DMS153 (cell line): ENCODE data around the gene FYB2.
"Not testable (repeated sequence)": the region's sequence is repeated elsewhere in the genome, so short reads cannot be mapped to it uniquely, and the experiment has no call there.

Source experiments
- DNase-seq: peaks from one replicate; lab custom pipeline; 2025; lab: John Stamatoyannopoulos, UW

The FYB2 gene

GRCh38 chr1:56795870-56796269 lies 23.3 kb downstream of the FYB2 start:
- no peak for DNase-seq

DNA sequence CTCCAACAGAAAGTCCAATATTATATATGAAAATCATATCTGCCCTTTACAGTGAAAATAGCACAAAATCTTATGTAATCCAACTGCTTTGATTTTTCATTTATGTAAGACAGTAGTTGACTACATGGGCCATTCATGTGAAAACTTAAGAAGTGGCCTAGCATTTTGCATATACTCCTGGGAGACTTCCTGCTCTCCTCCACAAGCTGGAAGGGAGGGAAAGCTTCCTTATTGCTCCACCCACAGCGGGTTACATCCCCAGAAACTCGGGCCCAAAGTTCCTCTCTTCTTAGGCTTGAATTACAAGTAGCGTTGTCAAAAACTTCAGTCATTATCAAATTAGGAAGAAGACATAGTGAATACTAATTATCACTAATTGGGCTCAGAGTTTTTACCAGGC lies 29.2 kb downstream of the FYB2 start:
- DNase-seq = no peak

- peak; percentile 96 for DNase-seq
Observed at GRCh38 chr1:56788588-56788987, 30.6 kb downstream of the FYB2 start.

GRCh38 chr1:56788102-56788501 lies 31.1 kb downstream of the FYB2 start:
- DNase-seq = peak; percentile 86

- no peak for DNase-seq
Observed at GRCh38 chr1:56787330-56787729, 31.9 kb downstream of the FYB2 start.

GRCh38 chr1:56782773-56783172 lies 36.4 kb downstream of the FYB2 start:
- DNase-seq = no peak

GRCh38 chr1:56780826-56781225 lies 38.4 kb downstream of the FYB2 start:
- DNase-seq = peak; percentile 55

- DNase-seq = peak; percentile 20
Observed at GRCh38 chr1:56780128-56780750, 39.0 kb downstream of the FYB2 start.

DNA sequence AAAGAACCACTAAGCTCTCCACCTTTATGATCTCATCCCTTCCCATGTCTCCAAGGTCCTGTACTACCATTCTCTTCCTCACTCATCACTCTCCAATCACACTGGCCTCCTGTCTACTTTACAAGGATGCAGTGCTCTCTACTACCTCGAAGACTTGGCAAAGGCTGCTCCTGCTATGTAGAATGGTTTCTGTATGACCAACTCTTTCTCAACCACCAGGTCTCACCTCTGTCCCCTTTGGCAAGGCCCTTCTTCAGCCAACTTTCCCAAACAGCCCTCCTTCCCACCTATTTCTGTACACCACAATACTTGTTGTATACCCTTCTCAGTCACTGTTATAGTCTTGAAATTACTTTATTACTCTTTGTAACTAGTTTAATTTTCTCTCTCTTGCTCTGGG lies 41.2 kb downstream of the FYB2 start:
- DNase-seq = no peak

GRCh38 chr1:56774732-56775131 lies 44.5 kb downstream of the FYB2 start:
- DNase-seq = not testable (repeated sequence)

GRCh38 chr1:56774067-56774609 lies 45.1 kb downstream of the FYB2 start:
- no peak for DNase-seq

DNA sequence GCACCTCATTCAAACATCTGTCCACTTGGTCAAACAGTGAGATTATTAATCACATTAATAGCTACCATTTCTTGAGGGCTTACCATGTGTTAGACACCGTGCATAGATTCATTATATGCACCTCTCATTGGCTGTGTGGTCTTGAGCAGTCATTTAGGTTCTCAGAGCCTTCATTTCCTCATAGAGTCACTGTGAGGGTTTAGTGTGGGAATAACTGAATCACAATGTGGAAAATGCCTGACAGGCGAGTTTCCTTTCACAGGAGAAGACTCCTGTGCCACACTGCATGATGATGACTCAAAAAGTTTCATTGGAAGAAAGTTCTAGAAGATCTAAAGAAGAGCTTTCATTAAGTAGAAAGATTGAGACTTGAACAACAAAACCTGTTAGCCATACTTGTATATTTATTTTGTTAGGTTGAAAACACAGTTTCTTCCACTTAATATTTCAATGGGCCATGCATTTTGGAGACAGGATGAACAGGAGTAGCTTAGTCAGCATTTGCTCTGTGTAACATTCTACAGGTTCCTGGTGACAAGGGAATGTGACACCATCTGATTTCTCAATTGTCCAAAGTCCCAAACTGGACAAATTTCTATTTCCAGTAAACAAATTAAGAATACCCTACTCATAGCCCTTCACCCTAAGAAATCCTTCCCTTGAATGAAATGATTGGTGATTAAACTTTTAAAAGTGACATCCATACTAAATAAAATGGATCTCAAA lies 45.7 kb downstream of the FYB2 start:
- DNase-seq = no peak

DNA sequence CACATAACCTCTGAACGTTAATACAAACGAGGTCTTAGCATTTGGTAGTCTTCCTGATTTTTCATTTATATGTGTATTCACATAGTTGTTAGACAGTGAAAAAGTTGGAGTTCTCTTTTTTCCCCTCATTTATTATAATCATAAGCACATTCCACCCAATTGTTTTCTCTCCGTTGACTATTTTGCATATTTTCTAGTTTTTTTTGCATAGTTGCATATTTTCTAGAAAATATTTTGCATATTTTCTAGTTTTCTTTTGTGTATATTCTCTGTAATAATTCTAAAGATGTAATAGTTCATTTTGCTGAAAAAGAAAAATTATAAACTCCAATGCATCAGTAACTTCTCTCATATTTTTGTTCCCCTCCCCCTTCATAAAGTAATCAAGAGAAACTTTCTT lies 47.5 kb downstream of the FYB2 start:
- DNase-seq = no peak

- DNase-seq = no peak
Observed at GRCh38 chr1:56758794-56759193, 60.4 kb downstream of the FYB2 start.

DNA sequence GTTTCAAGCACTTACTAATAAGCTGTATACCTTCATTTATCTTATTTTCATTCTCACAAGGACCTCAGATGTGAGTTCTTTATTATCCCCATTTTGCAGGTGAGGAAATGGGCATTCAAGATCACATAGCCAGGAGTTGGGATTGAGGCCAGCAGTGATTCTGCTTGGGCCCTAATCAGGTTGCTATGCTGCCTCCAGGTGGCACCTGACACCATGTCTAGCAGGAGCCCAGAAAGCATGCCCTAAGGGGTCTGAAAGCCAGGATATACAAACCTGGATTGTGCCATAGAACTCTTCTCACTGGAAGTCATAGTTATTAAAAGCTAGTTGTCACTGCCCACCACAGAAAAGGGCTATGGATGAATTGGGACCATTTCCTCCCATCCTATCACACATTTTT lies 61.1 kb downstream of the FYB2 start:
- peak; percentile 71 for DNase-seq

- DNase-seq = no peak
Observed at GRCh38 chr1:56755911-56756310, 63.3 kb downstream of the FYB2 start.

- peak; percentile 42 for DNase-seq
Observed at GRCh38 chr1:56754708-56755479, 64.3 kb downstream of the FYB2 start.

DNA sequence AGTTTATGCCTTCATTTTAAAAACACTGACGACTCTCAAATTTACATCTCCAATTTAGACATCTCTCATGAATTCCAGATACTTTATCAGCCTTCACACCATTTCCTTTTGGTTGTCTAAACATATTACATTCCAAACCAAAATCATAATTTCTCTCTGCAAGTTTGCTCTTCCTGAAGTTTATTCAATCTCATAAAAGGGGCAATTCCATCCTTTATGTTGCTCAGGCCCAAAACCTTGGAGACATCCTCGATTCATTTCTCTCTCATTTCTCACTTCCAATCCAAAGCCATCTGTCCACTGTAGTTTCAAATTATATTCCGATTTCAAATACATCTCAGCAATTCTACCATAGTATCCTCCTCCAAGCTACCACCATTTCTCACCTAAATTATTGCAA lies 74.0 kb downstream of the FYB2 start:
- DNase-seq = no peak

DNA sequence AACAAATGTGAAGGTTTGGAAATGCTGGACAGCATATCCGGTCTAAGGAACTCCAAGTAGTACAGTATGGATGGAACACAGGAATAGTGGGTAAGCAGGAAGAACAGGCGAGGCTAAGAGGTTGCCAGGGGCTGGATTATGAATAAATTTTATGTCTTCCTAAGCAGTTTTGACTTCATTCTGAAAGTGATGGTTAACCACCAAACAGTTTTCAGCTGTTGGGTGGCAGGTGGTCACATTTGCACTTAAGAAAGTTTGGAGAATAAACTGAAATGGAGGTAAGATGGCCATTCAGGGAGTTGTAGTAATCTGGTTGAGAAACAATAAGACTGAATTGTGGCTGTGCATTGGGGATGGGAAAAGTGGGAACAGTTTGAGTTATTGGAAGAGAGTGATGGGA lies 90.2 kb downstream of the FYB2 start:
- no peak for DNase-seq

GRCh38 chr1:56726706-56727105 lies 92.5 kb downstream of the FYB2 start:
- DNase-seq = no peak

DNA sequence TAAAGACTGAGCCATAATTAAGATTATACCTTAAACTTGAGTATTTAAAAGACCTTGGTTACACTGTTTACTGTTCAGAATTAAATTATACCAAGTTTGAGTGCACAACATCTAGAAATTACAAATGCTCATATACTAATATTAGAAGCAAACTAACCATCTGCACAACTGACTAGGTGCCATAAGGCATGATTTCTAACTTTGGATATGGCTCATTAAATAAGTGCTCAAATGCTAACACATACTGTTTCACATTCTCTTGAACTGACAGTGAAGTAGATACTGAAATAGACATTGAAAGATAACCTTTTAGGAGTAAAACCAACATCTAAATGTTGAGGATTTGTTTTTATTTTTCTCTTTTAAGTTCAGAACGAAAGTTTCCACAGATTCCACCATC lies 100.0 kb downstream of the FYB2 start:
- no peak for DNase-seq

GRCh38 chr1:56715156-56715555 lies 104.0 kb downstream of the FYB2 start:
- DNase-seq = no peak

GRCh38 chr1:56713112-56713511 lies 106.1 kb downstream of the FYB2 start:
- no peak for DNase-seq
